MG63 (cell line): Measurements from ENCODE around the gene RBMS1. TPM values are rescaled to one million over a fixed set of nuclear protein-coding genes. Genes with fewer than 3 reads are reported as not detected.

ENCODE experiments used
- DNase-seq: peaks from one replicate; pipeline ENCODE4 v3.0.0-alpha.2; 2020
- H3K27me3 ChIP-seq: fragments of 250-450 bp; sonication (Bioruptor Pico); 2 replicates; pipeline ENCODE4 v1.5.1; 2020; ENCODE audit warnings: mild to moderate bottlenecking, moderate library complexity
- H3K36me3 ChIP-seq: fragments of 250-450 bp; sonication (Bioruptor Pico); 2 replicates; pipeline ENCODE4 v1.5.1; 2020; ENCODE audit warnings: mild to moderate bottlenecking, moderate library complexity
- H3K4me3 ChIP-seq: fragments of 250-450 bp; sonication (Bioruptor Pico); 2 replicates; pipeline ENCODE4 v1.5.1; 2020; ENCODE audit warnings: mild to moderate bottlenecking, moderate library complexity
- H3K9me3 ChIP-seq: fragments of 250-450 bp; sonication (Bioruptor Pico); 2 replicates; pipeline ENCODE4 v1.5.1; 2020; ENCODE audit warnings: mild to moderate bottlenecking, moderate library complexity
- total RNA-seq: library from RNA; depleted of rRNA; stranded (reverse); fragments of >200 nt; shearing (Covaris generic); gene quantifications from 2 replicates; pipeline ENCODE4 v1.2.3, GENCODE V29; 2014; ENCODE audit warnings: low replicate concordance

Gene RBMS1
- total RNA-seq, 1 experiment from 2014 or later, result 38.7 TPM

DNA sequence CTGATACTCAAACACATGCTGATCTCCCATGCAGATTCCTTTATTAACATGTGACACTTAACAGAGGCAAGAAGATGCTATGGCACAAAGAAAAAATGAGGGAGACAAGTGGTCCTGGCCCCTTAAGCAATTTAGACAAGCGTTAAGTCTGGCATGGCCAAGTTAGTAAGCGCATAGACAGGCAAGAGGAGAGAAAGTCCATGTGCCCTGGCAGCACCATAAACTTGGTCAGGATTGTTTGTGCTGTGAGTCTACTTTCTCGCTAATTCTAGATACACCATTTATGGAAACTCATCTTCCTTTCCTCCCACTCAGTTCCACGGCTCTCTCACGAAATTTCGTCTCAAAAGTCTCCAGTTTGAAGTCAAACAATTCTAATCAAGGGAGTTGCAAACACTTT is 138.9 kb downstream of the RBMS1 start:
- DNase-seq, result no peak
- no peaks in the 10 kb centered on the region for H3K27me3 ChIP-seq
- no peak overlapping the region for H3K4me3 ChIP-seq
- peaks cover 47% of the 10 kb centered on the region for H3K36me3 ChIP-seq
- no peaks in the 10 kb centered on the region for H3K9me3 ChIP-seq

DNA sequence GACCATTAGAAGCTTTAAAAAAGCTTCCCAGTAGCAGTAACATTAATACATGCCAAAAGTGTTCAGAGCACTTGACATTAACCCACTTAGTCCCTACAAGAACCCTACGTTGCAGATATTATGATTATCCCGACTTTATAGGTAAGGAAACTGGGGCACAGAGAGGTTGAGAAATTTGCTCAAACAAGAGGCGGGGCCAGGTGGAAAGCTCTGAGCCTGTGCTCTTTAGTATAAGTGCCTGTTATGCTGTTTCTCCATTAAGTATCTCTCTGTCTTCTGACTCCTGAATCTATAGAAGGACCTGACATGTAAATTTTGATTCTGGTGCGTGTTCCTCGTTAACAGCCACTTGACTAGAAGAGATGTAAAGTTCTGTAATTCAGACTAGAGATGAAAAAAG is 139.8 kb downstream of the RBMS1 start:
- H3K36me3 ChIP-seq, result peaks cover 46% of the 10 kb centered on the region
- H3K9me3 ChIP-seq, result no peaks in the 10 kb centered on the region
- DNase-seq, result no peak
- H3K27me3 ChIP-seq, result no peaks in the 10 kb centered on the region
- H3K4me3 ChIP-seq, result no peak overlapping the region

DNA sequence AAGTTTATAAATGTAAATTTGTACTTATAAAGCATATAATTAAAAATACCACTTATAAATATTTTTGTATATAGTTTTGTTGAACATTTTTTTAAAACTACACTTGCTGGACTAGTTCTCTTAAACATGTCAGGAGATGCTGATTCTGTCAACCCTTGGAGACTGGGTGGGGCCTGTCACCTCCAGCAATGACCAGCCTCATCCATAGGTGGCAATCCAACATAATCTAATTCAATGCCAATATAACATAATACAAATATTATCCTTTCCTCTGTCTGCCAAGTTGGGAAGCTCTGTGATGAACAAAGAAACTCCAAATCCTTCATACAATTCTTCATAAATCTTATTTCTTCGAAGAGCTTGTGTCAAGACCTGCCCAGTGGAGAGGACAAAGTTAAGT is 140.4 kb downstream of the RBMS1 start:
- DNase-seq, result no peak
- H3K27me3 ChIP-seq, result no peaks in the 10 kb centered on the region
- no peak overlapping the region for H3K4me3 ChIP-seq
- H3K36me3 ChIP-seq, result peaks cover 50% of the 10 kb centered on the region
- no peaks in the 10 kb centered on the region for H3K9me3 ChIP-seq

DNA sequence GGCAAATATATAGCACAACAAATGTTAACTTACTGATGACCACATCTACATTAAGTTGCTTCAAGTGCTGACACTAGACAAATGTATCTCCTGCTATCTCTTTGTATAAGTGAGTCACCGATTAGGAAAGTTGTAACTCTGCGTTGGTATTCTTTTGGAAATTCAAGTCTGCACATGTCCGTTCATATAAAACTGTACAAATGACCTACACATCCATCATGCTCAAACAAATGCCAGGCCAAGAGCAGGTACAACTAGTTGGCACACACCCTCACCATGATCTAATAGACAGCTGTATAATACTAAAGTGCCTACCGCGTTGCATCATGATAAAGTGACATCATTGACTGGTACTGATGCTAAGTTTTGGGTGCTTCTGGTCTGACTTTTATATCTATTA is 141.1 kb downstream of the RBMS1 start:
- DNase-seq, result no peak
- Histone ChIP-seq H3K9me3 (no peaks in the 10 kb centered on the region), H3K4me3 (no peak overlapping the region), H3K27me3 (no peaks in the 10 kb centered on the region), H3K36me3 (peaks cover 48% of the 10 kb centered on the region)

DNA sequence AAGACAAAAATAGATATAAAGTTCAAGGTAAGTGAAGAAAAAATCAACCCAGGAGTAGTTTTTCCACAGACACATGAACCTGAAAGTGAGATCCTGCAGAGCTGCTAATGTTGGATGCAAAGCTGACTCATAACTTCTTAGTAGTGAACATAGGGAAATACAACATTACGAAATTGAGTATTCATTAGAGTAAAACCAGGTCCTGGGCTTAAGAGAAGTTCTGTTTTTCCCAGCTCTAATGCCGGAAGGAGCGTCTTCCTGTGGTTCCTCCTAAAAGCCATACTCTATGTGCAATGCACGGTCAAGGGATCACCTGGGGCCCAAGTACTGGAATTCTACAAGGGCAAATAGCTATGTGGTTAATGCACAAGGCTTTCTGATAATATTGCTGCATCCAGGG is 141.7 kb downstream of the RBMS1 start:
- no peak for DNase-seq
- Histone ChIP-seq H3K4me3 (no peak overlapping the region), H3K36me3 (peaks cover 43% of the 10 kb centered on the region), H3K27me3 (no peaks in the 10 kb centered on the region), H3K9me3 (no peaks in the 10 kb centered on the region)

DNA sequence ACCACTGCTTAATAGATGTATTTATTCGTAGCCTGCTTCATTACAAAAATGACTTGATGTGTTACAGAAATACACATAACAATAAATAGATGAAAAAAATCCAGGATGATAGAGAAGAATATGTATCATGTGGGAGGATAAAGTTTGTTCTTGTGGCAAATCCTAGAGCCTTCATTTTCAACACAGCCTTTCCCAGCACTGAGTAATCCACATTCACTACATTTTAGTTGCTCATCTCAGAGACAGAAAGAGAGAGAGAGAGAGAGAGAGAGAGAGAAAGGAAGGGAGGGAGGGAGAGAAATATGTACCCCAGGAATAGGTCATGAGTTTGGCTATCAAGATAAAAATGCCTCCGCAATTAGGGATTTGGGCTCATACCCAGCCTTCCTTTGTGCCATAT is 144.3 kb downstream of the RBMS1 start:
- Histone ChIP-seq H3K27me3 (no peaks in the 10 kb centered on the region), H3K4me3 (no peak overlapping the region), H3K36me3 (peaks cover 41% of the 10 kb centered on the region), H3K9me3 (no peaks in the 10 kb centered on the region)
- DNase-seq, result no peak

DNA sequence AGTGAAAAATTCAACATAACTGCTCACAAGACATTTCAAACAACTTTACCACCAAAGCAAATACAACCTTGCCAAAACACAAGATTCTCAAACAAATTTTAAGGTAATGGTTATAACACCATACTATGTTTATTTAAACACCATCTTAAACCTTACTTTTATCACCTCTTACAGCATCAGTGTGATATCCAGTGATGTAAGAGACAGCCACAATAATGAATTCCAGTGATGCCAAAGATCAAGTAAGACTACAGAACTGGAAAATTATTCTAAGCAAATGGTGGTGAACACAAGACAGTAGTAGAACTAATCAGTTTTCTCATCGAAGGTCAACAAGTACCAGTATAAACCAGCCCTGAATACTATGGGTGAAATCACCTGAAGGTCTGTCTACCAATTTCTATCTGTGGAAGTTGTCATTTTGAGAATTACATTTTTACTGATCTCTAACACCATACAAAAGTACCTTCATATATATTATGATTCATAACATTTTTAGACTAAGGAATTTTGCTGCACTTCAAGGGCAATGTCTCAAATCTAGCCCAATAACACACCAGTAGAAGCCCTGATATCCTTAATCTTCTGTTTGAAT is 146.2 kb downstream of the RBMS1 start:
- Histone ChIP-seq H3K4me3 (no peak overlapping the region), H3K9me3 (no peaks in the 10 kb centered on the region), H3K36me3 (peaks cover 42% of the 10 kb centered on the region), H3K27me3 (no peaks in the 10 kb centered on the region)
- no peak for DNase-seq

DNA sequence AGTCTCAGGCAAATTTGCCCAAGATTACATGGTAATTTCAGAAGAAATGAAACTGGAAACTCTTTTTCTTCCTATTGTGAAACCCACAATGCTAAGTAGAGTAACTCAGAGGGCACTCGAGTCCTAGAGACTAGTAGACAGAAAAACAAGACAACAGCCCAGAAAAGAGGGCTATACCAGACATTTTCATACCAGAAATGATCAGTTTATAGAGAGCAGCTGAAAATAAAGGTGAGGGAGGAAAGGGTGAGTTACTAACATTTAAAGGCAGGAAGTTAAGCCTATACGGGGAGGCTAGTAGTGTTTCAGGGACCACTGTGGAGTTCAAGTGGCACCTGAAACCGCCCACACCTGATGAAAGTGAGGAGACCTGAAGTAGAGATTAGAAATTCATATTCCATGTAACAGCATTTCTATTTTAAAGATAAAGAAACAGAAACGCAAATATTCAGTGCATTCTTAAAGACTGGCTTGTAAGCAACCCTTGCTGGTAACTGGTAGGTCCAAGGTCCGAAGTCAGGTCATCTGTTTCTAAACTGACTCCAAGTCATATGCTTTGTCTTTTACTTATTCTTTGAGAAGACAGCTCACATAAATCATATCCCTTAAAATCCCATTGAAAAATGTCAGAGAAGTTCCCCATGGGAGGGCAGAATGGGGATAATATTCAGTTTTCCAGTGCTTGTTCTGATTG is 148.4 kb downstream of the RBMS1 start:
- no peak for DNase-seq
- Histone ChIP-seq H3K27me3 (no peaks in the 10 kb centered on the region), H3K4me3 (no peak overlapping the region), H3K9me3 (no peaks in the 10 kb centered on the region), H3K36me3 (peaks cover 36% of the 10 kb centered on the region)

DNA sequence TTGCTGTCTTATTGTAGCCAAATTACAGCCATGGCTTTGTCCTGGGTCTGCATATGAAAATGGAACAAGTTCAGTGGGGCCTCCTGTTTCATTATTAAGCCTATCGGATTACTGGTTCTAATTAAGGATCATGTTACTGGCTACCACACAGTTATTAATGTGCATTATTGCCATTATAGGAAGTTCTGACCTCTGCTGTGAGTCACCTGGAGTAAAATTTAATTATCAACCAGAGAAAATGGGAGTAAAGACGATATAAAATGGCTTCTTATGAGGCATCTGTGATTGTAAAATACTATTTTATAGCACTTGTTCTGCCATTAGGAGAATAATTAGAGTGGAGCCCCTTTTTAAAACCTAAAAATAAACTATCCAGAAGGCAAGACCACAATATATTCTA is 150.2 kb downstream of the RBMS1 start:
- DNase-seq, result no peak
- H3K36me3 ChIP-seq, result peaks cover 27% of the 10 kb centered on the region
- H3K4me3 ChIP-seq, result no peak overlapping the region
- H3K27me3 ChIP-seq, result no peaks in the 10 kb centered on the region
- no peaks in the 10 kb centered on the region for H3K9me3 ChIP-seq

DNA sequence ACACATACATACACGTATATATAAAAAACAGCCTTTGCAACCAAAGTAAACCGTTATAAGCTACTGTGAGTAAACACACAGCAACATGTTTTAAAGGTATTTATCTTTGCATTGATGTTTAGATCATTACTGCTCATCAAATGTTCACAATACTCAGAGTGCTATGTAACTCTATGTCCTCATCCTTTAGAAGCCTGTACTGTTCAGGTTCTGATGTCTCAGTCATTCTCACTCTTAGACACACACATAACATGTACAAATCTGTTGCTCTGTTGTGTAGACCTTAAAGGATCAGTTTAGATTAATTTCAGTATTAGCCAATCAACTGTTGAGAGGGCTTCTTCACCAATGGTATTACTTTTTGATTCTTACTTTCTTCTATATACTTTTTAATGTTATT is 153.9 kb downstream of the RBMS1 start:
- no peaks in the 10 kb centered on the region for H3K27me3 ChIP-seq
- peaks cover 13% of the 10 kb centered on the region for H3K36me3 ChIP-seq
- DNase-seq, result no peak
- H3K9me3 ChIP-seq, result no peaks in the 10 kb centered on the region
- H3K4me3 ChIP-seq, result no peak overlapping the region

DNA sequence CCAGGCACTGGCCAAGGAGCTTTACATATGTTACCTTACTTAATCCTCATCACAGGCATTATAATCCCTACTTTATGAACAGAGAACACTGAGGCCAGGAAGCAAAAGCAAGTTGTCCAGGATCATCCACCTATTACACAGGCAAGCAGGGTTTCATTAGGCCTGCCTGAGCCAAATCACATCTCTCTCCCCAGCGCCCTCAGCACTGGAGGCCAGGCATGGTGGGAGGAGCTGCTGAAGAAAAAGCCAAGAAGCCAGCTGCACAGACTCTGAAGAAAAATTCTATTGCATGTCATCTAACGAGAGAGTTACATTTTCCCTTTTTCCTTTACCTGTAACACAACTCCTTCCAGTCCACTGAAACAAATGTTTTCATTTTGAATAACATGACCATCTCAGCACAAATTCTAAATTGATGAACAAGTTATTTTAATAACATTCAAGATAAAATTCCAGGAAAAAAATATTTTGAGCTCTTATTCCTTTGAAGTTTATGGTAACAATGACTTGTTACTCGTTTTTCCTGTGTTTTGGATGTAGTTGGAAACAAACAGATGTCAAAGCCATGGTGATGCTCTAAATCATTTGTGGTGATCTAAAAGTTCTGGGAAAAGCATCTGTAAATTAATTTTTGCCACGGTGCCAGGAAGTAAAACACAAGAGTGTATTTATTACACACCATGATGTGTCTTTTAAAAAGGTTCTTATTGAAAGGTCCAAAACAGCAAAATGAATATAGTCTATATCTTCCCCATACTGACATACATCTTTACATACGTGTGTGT is 154.5 kb downstream of the RBMS1 start:
- no peak for DNase-seq
- Histone ChIP-seq H3K4me3 (no peak overlapping the region), H3K27me3 (no peaks in the 10 kb centered on the region), H3K9me3 (no peaks in the 10 kb centered on the region), H3K36me3 (peaks cover 10% of the 10 kb centered on the region)

DNA sequence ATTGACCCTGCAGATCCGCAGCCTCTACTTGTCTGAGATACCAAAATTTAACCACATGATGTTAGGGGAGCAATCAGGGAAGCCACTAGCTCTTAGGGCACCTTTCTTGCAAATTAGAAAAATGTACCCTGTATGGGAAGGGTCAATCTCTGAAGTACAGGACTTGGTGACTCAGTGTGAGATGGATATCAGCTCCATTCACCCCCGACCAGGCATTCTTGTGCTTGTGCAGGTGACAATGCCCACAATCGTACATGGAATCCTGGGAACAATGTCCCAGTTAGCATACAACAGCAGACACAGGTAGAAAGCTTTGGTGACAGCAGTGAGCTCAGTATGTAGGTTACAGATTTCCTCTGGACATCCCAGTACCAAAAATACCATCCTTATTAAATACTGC is 155.9 kb downstream of the RBMS1 start:
- DNase-seq, result no peak
- H3K27me3 ChIP-seq, result no peaks in the 10 kb centered on the region
- no peak overlapping the region for H3K4me3 ChIP-seq
- H3K36me3 ChIP-seq, result peaks cover 4% of the 10 kb centered on the region; the same call in 1 of the 2 replicates
- no peaks in the 10 kb centered on the region for H3K9me3 ChIP-seq

DNA sequence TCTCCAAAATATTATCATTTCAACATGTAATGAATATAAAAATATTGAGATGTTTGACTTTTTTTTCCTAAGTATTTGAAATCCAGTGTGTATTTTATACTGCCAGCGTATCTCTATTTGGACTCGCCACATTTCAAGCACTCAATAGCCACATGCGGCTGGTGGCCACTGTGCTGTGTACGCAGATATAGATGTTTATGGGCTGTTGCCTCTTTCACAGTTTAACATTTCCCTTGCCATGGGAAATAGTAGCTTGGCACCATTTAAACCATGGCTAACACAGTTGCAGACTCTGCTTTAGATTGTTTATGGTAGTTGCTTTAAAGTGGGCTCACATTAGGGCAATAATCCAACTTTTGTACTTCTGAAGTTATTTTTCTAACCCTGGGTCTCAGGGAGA is 157.0 kb downstream of the RBMS1 start:
- H3K27me3 ChIP-seq, result no peaks in the 10 kb centered on the region
- H3K9me3 ChIP-seq, result no peaks in the 10 kb centered on the region
- H3K36me3 ChIP-seq, result peaks cover 2% of the 10 kb centered on the region; the same call in 1 of the 2 replicates
- no peak for DNase-seq
- H3K4me3 ChIP-seq, result no peak overlapping the region

DNA sequence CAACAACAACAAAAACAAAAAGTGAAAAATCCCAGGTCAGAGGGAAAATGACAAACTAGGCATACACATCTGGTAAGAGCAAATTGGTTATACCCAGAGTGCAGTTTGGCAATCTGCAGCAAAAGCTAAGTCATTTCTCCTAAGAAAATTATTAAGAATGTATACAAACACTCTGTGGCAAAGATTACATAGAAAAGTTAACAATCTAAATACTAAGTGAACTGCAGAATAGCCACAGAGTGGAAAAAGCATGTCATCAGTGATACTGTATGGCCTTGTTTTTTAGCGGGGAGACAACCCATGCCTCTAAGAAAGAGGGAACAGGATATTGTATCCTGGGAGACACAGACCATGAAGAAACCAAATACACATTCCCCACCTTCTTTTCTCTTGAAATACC is 157.5 kb downstream of the RBMS1 start:
- no peak overlapping the region for H3K4me3 ChIP-seq
- H3K36me3 ChIP-seq, result peaks cover 6% of the 10 kb centered on the region; the same call in 1 of the 2 replicates
- no peaks in the 10 kb centered on the region for H3K27me3 ChIP-seq
- DNase-seq, result no peak
- H3K9me3 ChIP-seq, result no peaks in the 10 kb centered on the region

DNA sequence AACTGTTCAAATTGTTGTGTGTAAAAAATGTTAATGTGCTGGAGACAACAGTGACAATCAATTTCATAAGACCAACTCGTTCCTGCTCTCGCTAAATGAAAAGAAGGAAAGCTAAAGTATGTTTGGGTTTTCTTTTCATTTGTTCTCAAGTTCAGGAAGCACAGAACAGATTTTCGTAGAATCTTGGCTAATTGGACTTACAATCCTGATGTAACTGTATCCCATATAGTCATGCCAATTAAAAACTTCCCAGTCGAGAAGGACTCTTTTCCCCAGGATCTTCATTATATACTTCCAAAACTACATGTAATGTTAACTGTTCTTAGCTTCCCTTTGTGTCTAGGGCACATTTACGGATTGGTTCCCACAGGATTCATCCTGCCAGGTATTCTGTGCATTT is 158.2 kb downstream of the RBMS1 start:
- Histone ChIP-seq H3K4me3 (no peak overlapping the region), H3K9me3 (no peaks in the 10 kb centered on the region), H3K27me3 (no peaks in the 10 kb centered on the region), H3K36me3 (peaks cover 7% of the 10 kb centered on the region; the same call in 1 of the 2 replicates)
- no peak for DNase-seq

DNA sequence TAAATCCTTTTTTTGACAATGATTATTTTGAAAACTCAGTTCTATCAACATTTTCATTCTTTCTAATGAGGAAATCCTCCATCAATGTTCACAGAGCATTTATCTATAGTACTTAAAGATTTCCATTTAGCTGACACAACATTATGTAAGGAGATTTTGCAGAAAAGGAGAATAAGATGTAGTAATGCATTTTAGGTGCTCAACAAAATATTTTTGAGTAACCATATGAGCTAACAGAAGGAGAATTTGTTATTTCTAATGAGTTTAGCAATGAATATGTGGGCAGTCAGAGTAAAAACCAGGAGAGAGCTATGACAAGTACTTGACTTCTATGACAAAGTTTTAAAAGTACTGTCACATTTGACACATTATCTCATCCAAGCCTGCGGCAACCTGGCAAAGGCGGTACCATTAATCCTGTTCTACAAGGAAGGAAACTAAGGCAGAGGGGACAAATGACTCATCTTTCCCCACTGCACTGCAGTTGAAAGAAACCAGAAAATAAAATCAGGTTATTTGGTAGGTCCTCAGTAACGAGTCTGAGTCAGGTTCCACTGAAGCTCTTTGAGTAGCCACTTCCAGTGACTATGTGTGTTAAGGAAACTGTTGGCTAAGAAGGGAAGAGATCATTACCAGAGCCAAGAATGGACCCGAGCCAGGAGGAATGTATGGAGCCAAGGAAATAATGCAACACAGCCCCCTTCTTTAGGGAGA is 159.4 kb downstream of the RBMS1 start:
- Histone ChIP-seq H3K4me3 (no peak overlapping the region), H3K27me3 (no peaks in the 10 kb centered on the region), H3K36me3 (peaks cover 17% of the 10 kb centered on the region), H3K9me3 (no peaks in the 10 kb centered on the region)
- peak; percentile 77 for DNase-seq
